Measurements from ENCODE around the gene OR2T5.
"Not testable (repeated sequence)": the region's sequence is repeated elsewhere in the genome, so short reads cannot be mapped to it uniquely, and the experiment has no call there.

DNA sequence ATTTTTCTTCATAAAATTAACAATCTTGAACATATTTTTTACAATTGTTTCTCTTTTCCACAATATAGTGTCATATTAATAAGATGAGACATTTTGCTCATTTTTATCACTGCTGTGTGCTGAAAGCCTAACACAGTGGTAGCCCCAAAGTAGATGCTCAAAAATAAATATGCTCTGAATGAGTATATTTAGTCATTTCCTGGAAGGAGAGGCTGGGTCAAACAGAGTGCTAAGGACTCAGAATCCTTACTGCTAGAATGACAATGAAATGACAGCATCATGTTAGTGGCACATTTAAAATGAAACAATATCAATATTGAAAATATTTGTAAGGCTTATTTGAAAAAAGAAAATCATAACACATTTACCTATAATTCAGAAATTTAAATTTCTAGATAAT is 49.1 kb downstream of the OR2T5 start:
- TF ChIP-seq, protein P1, sequence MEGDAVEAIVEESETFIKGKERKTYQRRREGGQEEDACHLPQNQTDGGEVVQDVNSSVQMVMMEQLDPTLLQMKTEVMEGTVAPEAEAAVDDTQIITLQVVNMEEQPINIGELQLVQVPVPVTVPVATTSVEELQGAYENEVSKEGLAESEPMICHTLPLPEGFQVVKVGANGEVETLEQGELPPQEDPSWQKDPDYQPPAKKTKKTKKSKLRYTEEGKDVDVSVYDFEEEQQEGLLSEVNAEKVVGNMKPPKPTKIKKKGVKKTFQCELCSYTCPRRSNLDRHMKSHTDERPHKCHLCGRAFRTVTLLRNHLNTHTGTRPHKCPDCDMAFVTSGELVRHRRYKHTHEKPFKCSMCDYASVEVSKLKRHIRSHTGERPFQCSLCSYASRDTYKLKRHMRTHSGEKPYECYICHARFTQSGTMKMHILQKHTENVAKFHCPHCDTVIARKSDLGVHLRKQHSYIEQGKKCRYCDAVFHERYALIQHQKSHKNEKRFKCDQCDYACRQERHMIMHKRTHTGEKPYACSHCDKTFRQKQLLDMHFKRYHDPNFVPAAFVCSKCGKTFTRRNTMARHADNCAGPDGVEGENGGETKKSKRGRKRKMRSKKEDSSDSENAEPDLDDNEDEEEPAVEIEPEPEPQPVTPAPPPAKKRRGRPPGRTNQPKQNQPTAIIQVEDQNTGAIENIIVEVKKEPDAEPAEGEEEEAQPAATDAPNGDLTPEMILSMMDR (IDR thresholded peaks at IDR 0.05; ENCODE audit: low read depth, low read length, poor library complexity, severe bottlenecking) = not testable (repeated sequence)
- not testable (repeated sequence) for TF ChIP-seq EZH2phosphoT487 (IDR thresholded peaks at IDR 0.05; ENCODE audit: borderline replicate concordance, low read length)

Data from DOHH2 (cell line).